Smooth muscle cell (in vitro differentiated cells): ENCODE data around the gene ARID1B. TPM values are rescaled to one million over a fixed set of nuclear protein-coding genes. Genes with fewer than 3 reads are reported as not detected.
"Not testable (repeated sequence)": the region's sequence is repeated elsewhere in the genome, so short reads cannot be mapped to it uniquely, and the experiment has no call there.

Experiments used
- DNase-seq: peaks from one replicate; lab custom pipeline; 2025; ENCODE audit not compliant: unreplicated experiment; lab: John Stamatoyannopoulos, UW
- H2AFZ ChIP-seq: fragments of 200-600 bp; sonication (generic); 2 replicates; pipeline ENCODE4 v1.6.0; 2016; ENCODE audit warnings: antibody characterized with exemption, low read depth, mild to moderate bottlenecking
- H3F3A ChIP-seq: fragments of 200-600 bp; sonication (generic); 2 replicates; pipeline ENCODE4 v1.6.0; 2017; ENCODE audit warnings: antibody characterized with exemption, low read depth
- H3K27ac ChIP-seq: fragments of 200-600 bp; sonication (generic); 2 replicates; pipeline ENCODE4 v1.5.1; 2016; ENCODE audit warnings: low read depth, mild to moderate bottlenecking
- H3K27me3 ChIP-seq: fragments of 200-600 bp; sonication (generic); 2 replicates; pipeline ENCODE4 v1.6.1; 2016; ENCODE audit warnings: low read depth, mild to moderate bottlenecking
- H3K36me3 ChIP-seq: fragments of 200-600 bp; sonication (generic); 2 replicates; pipeline ENCODE4 v1.5.1; 2016; ENCODE audit warnings: low read depth
- H3K4me1 ChIP-seq: fragments of 200-600 bp; sonication (generic); 2 replicates; pipeline ENCODE4 v1.5.1; 2016; ENCODE audit warnings: low read depth
- H3K4me2 ChIP-seq: fragments of 200-600 bp; sonication (generic); 2 replicates; pipeline ENCODE4 v1.6.0; 2016; ENCODE audit warnings: mild to moderate bottlenecking
- H3K4me3 ChIP-seq: fragments of 200-600 bp; sonication (generic); 2 replicates; pipeline ENCODE4 v1.5.1; 2016; ENCODE audit warnings: mild to moderate bottlenecking
- H3K79me2 ChIP-seq: fragments of 200-600 bp; sonication (generic); 2 replicates; pipeline ENCODE4 v1.6.0; 2016; ENCODE audit warnings: low read depth, mild to moderate bottlenecking
- H3K9ac ChIP-seq: fragments of 200-600 bp; sonication (generic); 2 replicates; pipeline ENCODE4 v1.6.0; 2016; ENCODE audit warnings: low read depth
- H3K9me3 ChIP-seq: fragments of 200-600 bp; sonication (generic); replicated peaks from 2 replicates; pipeline ENCODE4 v1.5.1; 2016; ENCODE audit warnings: low read depth
- H4K20me1 ChIP-seq: fragments of 200-600 bp; sonication (generic); 2 replicates; pipeline ENCODE4 v1.6.0; 2016; ENCODE audit warnings: low read depth
- WGBS: methylation state at CpG from one replicate; pipeline ENCODE4 v1.1.7; 2016; ENCODE audit warnings: low lambda C conversion rate; 5-methylcytosine and 5-hydroxymethylcytosine counted together
- polyA plus RNA-seq: library from polyadenylated mRNA; unstranded; fragments of >200 nt; fragmentation: Nextera tagmentation; extraction: Ambion mirVana; gene quantifications from 2 replicates; pipeline ENCODE4 v1.2.1, GENCODE V29; 2016
- total RNA-seq: library from RNA; depleted of rRNA; stranded (reverse); fragments of >200 nt; gene quantifications from 2 replicates; pipeline ENCODE4 v1.2.3, GENCODE V29; 2014
- TF ChIP-seq, protein P1 (sequence below): fragments of 200-600 bp; sonication (generic); IDR thresholded peaks from 2 replicates; pipeline ENCODE4 v1.5.1; 2017; ENCODE audit warnings: borderline replicate concordance, mild to moderate bottlenecking, antibody characterized with exemption; ENCODE audit not compliant: insufficient read depth, poor library complexity, severe bottlenecking

ARID1B gene
- total and polyA plus RNA-seq, 2 experiments from 2014 or later: 30.1 to 65.4 TPM

DNA sequence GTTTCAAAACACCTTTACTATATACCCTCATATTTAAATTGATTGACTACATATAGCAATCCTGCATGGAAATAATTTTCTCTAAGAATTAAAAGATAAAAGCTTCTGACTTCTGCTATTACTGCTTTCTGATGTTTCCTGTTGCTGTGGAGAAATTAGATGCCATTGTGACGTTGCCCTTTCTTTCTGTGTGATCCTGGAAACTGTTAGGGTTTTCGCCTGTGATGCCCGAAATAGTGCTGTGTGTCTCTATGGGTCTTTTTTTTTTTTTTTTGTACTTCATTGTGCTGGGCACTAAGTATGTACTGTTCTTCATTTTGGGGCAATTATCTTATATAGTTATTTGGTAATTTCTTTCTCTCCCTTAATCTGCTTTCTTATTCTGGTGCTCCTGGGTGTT, 205.0 kb downstream of the ARID1B start:
- no peak for DNase-seq
- TF ChIP-seq, protein P1, sequence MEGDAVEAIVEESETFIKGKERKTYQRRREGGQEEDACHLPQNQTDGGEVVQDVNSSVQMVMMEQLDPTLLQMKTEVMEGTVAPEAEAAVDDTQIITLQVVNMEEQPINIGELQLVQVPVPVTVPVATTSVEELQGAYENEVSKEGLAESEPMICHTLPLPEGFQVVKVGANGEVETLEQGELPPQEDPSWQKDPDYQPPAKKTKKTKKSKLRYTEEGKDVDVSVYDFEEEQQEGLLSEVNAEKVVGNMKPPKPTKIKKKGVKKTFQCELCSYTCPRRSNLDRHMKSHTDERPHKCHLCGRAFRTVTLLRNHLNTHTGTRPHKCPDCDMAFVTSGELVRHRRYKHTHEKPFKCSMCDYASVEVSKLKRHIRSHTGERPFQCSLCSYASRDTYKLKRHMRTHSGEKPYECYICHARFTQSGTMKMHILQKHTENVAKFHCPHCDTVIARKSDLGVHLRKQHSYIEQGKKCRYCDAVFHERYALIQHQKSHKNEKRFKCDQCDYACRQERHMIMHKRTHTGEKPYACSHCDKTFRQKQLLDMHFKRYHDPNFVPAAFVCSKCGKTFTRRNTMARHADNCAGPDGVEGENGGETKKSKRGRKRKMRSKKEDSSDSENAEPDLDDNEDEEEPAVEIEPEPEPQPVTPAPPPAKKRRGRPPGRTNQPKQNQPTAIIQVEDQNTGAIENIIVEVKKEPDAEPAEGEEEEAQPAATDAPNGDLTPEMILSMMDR: no peak
- no peaks in the 10 kb centered on the region for H3F3A ChIP-seq
- H3K9ac ChIP-seq: no peak overlapping the region
- H3K4me1 ChIP-seq: peaks cover 14% of the 10 kb centered on the region
- H4K20me1 ChIP-seq: peaks cover 100% of the 10 kb centered on the region
- no peak overlapping the region for H3K27ac ChIP-seq
- H3K79me2 ChIP-seq: peaks cover 100% of the 10 kb centered on the region
- H3K4me2 ChIP-seq: no peak overlapping the region
- no peaks in the 10 kb centered on the region for H3K36me3 ChIP-seq
- H3K4me3 ChIP-seq: no peak overlapping the region
- no peak overlapping the region for H2AFZ ChIP-seq
- H3K27me3 ChIP-seq: no peaks in the 10 kb centered on the region
- WGBS: 93% methylated on average over 3 of the region's 3 CpGs
- no peaks in the 10 kb centered on the region for H3K9me3 ChIP-seq

DNA sequence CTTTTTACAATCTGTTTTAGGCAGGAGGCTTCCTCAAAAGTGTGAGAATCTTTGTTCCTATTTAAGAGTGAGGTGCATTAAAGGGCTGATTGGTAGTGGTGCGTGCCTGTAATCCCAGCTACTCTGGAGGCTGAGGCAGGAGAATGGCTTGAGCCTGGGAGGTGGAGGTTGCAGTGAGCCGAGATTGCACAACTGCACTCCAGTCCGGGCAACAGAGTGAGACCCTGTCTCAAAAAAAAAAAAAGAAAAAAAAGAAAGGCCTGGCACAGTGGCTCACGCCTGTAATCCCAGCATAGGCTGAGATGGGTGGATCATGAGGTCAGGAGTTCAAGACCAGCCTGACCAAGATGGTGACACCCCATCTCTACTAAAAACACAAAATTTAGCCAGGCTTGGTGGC, 205.7 kb downstream of the ARID1B start:
- H3F3A ChIP-seq, H3K9ac ChIP-seq, H3K27ac ChIP-seq, H3K27me3 ChIP-seq, H3K4me3 ChIP-seq, H3K9me3 ChIP-seq, H3K4me2 ChIP-seq, H3K36me3 ChIP-seq, DNase-seq, H2AFZ ChIP-seq: not testable (repeated sequence)
- peaks cover 100% of the 10 kb centered on the region for H4K20me1 ChIP-seq
- 93% methylated on average over 4 of the region's 4 CpGs for WGBS
- peaks cover 11% of the 10 kb centered on the region for H3K4me1 ChIP-seq
- peaks cover 100% of the 10 kb centered on the region for H3K79me2 ChIP-seq

DNA sequence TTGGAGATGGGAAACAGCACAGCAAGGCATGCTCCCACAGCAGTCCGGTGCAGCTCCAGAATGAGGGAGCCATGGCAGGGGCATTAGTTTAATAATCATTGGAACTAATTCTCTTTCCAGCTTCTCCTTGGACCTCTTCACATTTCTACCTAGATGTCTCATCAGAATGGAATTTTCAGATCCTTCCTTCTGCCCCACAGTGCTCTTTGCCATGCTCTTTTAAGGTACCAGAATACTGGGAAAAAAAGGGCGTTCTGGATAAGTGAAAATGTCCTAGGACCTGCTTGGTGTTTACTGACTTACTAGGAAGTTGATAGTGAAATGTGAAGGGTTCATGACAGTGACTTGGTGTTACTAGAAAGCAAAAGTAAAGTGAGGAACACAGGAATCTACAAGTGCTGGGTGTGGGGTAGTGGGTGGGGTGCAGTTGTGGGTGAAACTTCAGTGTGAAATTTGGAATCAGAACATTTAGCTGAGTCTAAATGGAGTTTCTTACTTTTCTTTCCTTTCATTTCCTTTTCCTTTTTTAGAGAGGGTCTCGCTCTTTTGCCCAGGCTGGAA, 207.1 kb downstream of the ARID1B start:
- no peaks in the 10 kb centered on the region for H3K9me3 ChIP-seq
- DNase-seq: no peak
- no peak overlapping the region for H2AFZ ChIP-seq
- H3K27me3 ChIP-seq: no peaks in the 10 kb centered on the region
- no peaks in the 10 kb centered on the region for H3K36me3 ChIP-seq
- H3K79me2 ChIP-seq: peaks cover 99% of the 10 kb centered on the region
- peaks cover 10% of the 10 kb centered on the region for H3K4me1 ChIP-seq
- H3K4me2 ChIP-seq: peak overlapping the region; percentile 17
- 94% methylated on average over 3 of the region's 3 CpGs for WGBS
- no peaks in the 10 kb centered on the region for H3F3A ChIP-seq
- H4K20me1 ChIP-seq: peaks cover 100% of the 10 kb centered on the region
- H3K9ac ChIP-seq: no peak overlapping the region
- TF ChIP-seq, protein P1: no peak
- H3K4me3 ChIP-seq: no peak overlapping the region
- H3K27ac ChIP-seq: no peak overlapping the region

DNA sequence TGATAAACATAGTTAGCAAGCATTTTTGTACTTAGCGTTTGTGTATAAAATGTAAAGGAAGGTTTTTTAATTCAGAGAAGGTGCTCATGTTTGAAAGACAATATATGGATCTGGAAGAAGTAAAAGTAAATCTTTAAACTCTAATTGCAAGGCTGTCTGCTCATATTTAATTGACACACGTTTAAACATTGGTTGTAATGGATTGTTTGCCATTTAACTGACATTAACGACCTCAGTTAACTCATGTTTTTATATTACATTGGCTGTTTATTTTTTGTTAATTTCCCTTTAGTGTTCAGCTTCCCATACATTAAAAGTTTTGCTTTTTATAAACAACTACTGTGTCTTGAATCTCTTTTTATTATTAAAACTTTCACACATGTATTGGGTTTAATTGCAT, 208.1 kb downstream of the ARID1B start:
- WGBS: 83% methylated on average over 3 of the region's 3 CpGs
- Histone ChIP-seq H3F3A (no peaks in the 10 kb centered on the region), H3K36me3 (no peaks in the 10 kb centered on the region), H3K79me2 (peaks cover 98% of the 10 kb centered on the region), H3K9me3 (no peaks in the 10 kb centered on the region), H3K4me3 (no peak overlapping the region), H3K27ac (no peak overlapping the region), H3K4me2 (no peak overlapping the region), H3K27me3 (no peaks in the 10 kb centered on the region), H3K9ac (no peak overlapping the region), H4K20me1 (peaks cover 100% of the 10 kb centered on the region), H3K4me1 (peaks cover 10% of the 10 kb centered on the region), H2AFZ (no peak overlapping the region)
- DNase-seq: no peak
- TF ChIP-seq, protein P1: no peak
